Stimulated activated memory B cell treated with anti-CD40 and anti-IgM and Interleukin-4, amounts not matched to agents 10 μg/mL and 1 μg/mL and 100 μg/mL, for 72 hours (primary cell): Measurements from ENCODE around the gene BMPER.

Source experiments
- ATAC-seq: fragments of 150-1000 bp; cut with Tn5 transposase; 2 replicates; pipeline ENCODE4 v1.10.0; 2021
- H3K27ac Mint-ChIP-seq: one replicate; pipeline ENCODE4 v1.8.0; 2022; ENCODE audit warnings: mild to moderate bottlenecking, mixed read lengths
- H3K27me3 Mint-ChIP-seq: one replicate; pipeline ENCODE4 v1.8.0; 2022; ENCODE audit warnings: mixed read lengths
- H3K36me3 Mint-ChIP-seq: one replicate; pipeline ENCODE4 v1.8.0; 2022; ENCODE audit warnings: mixed read lengths
- H3K4me1 Mint-ChIP-seq: one replicate; pipeline ENCODE4 v1.8.0; 2022; ENCODE audit warnings: mixed read lengths
- H3K4me3 Mint-ChIP-seq: one replicate; pipeline ENCODE4 v1.8.0; 2022; ENCODE audit warnings: mild to moderate bottlenecking, moderate library complexity, mixed read lengths
- H3K9me3 Mint-ChIP-seq: one replicate; pipeline ENCODE4 v1.8.0; 2022; ENCODE audit warnings: mixed read lengths

BMPER gene

DNA sequence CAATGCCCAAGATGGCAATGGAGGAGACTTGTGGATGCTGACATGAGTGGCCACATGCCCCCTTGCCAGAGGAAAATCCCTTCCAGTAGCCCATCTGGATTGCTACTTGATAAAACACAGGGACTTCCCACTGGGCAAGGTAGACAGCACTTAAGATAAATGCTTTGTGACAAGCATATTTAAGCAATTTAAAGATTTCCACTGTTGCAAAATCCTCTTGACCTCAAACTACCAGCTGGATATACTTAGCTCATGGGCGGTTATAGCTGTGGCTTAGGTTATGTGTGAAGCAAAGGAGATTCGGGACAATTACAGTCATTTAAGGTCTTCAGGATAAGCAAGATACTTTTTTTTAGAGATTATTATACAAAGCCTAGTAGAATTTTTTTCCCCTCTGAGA lies 238.1 kb downstream of the BMPER start:
- Mint-ChIP-seq H3K4me3 (no peak overlapping the region), H3K36me3 (no peaks in the 10 kb centered on the region), H3K9me3 (peaks cover 7% of the 10 kb centered on the region), H3K27me3 (no peaks in the 10 kb centered on the region), H3K27ac (no peak overlapping the region), H3K4me1 (no peaks in the 10 kb centered on the region)
- no peak for ATAC-seq

DNA sequence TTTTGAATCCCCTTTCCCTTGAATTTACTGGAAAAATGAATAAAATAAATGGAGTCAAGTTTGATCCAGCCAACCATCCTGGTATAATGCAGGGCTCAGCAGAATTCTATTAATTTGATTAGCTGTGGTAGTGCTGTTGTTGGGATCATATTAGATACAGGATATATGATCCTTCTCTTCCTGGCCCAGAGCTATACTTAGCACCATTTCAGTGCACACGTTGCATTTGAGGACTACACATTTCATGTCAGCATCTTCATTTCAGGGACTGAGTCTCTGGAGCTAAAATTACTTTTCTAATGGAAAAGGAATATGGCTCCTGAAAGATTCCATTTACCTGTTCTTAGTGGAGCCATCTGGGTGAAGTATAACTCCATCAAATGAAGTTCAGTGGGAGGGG lies 240.3 kb downstream of the BMPER start:
- Mint-ChIP-seq H3K27ac (no peak overlapping the region), H3K36me3 (no peaks in the 10 kb centered on the region), H3K4me1 (no peaks in the 10 kb centered on the region), H3K9me3 (peaks cover 7% of the 10 kb centered on the region), H3K4me3 (no peak overlapping the region), H3K27me3 (no peaks in the 10 kb centered on the region)
- no peak for ATAC-seq

DNA sequence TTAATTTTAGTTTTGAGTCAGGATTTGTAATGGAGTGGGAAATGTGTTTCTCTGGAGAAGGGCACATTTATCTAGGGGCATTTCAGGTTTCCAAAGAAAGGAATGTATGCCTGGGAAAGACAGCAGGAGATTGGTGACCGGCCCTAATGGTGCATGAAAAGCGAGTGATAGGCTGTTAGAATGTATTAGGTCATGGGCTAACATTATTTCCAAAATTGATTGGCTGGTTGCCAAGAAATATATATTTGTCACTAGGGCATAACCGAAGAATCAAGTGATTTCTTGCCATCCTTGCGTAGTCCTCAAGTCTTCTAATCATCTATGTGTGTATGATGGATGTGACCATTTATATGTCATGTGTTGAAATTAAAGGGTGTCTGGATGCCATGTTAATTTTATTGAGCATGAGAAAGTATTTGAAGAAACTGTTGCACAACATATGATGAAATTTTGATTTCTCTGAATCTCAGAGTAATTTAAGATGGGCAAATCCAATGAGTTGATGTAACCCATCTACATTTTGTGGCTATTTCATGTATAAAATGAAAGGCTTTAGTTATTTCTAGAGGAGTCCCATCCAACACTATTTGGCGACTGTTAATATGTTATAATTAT lies 248.4 kb downstream of the BMPER start:
- Mint-ChIP-seq H3K27me3 (no peaks in the 10 kb centered on the region), H3K4me3 (no peak overlapping the region), H3K4me1 (no peaks in the 10 kb centered on the region), H3K27ac (no peak overlapping the region), H3K9me3 (peaks cover 2% of the 10 kb centered on the region), H3K36me3 (no peaks in the 10 kb centered on the region)
- no peak for ATAC-seq

DNA sequence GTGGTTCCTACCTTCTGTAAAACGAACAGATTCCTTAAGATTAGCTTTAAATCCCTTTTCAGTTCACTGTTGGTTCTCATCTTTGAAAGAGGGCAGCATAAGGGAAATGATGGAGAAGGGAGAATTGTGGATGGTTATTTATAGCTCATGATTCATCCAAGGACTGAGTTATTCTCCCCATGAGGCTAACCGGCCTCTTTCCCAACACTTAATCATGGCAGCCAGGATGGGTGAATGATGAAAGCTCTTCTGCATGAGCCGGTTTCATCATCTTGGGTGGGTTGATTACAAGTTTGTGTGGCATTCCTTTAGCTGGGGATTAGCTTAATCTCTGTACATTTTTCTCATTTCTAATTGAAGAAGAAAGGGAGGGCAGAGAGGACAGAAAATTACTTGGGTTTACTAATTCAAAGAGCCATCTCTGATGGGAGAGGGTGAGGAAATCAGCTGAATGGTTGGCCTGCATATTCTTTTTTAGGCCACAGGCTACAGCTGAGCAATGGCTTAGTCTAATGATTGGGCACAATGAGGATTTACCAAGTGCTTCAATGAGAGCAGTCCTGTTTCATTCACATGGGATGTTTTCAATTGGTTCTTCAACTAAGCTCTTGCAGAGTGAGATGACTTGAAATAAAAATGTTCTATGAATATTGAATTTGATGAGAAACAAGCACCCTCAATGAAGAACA lies 250.0 kb downstream of the BMPER start:
- no peak overlapping the region for H3K27ac Mint-ChIP-seq
- H3K4me3 Mint-ChIP-seq, result no peak overlapping the region
- H3K27me3 Mint-ChIP-seq, result no peaks in the 10 kb centered on the region
- H3K4me1 Mint-ChIP-seq, result no peaks in the 10 kb centered on the region
- H3K36me3 Mint-ChIP-seq, result no peaks in the 10 kb centered on the region
- peaks cover 2% of the 10 kb centered on the region for H3K9me3 Mint-ChIP-seq
- no peak for ATAC-seq

DNA sequence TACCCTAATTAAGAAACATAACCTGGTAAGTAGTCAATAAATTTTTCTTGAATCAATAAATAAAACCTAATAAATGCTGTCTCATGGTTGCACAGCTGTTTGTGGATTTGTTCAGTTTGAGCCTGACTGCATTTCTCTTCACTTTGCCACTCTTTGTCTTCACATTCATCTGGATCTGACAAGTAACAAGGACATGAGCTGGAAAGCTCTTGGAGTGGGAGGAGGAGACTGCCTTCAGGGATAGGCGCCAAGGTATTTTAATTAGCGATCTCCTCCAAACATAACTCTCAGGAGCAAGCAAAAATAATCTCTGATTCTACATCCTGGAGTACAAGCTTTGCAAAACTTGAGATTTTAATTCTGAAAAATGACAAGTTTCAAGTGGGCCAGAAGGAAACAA lies 251.0 kb downstream of the BMPER start:
- H3K9me3 Mint-ChIP-seq, result peaks cover 5% of the 10 kb centered on the region
- ATAC-seq, result no peak
- H3K27ac Mint-ChIP-seq, result no peak overlapping the region
- no peak overlapping the region for H3K4me3 Mint-ChIP-seq
- H3K27me3 Mint-ChIP-seq, result no peaks in the 10 kb centered on the region
- H3K4me1 Mint-ChIP-seq, result no peaks in the 10 kb centered on the region
- no peaks in the 10 kb centered on the region for H3K36me3 Mint-ChIP-seq

DNA sequence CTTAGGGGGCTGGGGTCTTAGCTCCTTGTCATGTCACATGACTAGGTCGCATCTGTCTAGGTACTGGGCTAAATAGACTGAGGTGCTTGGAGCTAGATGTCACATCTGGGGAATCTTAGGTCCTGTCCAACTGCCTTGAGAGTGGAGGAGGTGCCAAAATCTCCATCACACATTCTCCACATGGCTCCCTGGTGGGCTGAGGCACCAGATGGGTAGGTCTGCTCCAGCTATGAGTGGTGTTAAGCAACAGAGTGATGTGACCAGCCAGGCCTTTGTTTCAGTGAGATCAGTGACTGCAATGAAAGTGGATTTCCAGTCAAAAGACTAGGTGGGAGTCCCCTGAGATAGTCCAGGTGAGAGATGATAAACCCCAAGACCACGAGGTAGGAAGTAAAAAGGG lies 251.8 kb downstream of the BMPER start:
- Mint-ChIP-seq H3K4me3 (no peak overlapping the region), H3K4me1 (no peaks in the 10 kb centered on the region), H3K27ac (no peak overlapping the region), H3K36me3 (no peaks in the 10 kb centered on the region), H3K9me3 (peaks cover 5% of the 10 kb centered on the region), H3K27me3 (no peaks in the 10 kb centered on the region)
- no peak for ATAC-seq

DNA sequence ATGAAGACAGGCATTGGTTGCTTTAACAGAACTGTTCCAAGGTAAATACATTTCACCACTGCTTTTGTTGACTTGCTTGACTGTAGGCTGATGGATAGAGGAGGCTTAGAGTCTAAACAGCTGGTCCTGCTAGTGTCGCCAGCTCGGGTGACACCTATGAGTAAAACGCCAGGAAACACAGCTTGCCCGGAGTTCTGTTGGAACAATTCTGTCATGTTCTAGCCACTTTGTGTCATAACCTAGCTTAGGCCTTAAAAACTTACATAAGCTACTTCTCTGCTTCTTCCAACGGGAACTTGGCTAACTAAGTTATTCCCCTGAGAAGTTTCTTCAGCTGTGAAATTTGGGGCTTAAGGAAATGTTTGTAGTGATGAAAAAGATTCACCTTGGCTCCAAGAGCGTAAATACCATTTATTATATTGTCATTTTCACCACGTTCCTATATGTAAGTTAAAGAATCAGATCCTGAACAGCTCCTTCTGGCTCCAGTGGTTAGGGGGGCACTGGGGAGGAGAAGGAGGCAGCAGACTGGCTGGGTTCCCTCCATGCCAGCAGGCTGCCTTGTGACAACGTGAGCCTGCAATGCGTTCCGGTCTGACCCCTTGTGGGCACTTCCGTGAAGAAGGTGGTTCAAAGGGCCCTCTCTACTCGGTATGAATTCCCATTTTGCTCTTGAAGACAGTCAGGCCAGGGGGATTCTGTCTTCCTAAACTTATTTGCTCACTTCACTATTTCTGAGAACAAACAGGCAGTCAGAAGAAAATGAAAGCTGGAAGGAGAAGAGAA lies 253.2 kb downstream of the BMPER start:
- Mint-ChIP-seq H3K27me3 (no peaks in the 10 kb centered on the region), H3K36me3 (no peaks in the 10 kb centered on the region), H3K9me3 (peaks cover 5% of the 10 kb centered on the region), H3K27ac (no peak overlapping the region), H3K4me3 (no peak overlapping the region), H3K4me1 (no peaks in the 10 kb centered on the region)
- no peak for ATAC-seq

DNA sequence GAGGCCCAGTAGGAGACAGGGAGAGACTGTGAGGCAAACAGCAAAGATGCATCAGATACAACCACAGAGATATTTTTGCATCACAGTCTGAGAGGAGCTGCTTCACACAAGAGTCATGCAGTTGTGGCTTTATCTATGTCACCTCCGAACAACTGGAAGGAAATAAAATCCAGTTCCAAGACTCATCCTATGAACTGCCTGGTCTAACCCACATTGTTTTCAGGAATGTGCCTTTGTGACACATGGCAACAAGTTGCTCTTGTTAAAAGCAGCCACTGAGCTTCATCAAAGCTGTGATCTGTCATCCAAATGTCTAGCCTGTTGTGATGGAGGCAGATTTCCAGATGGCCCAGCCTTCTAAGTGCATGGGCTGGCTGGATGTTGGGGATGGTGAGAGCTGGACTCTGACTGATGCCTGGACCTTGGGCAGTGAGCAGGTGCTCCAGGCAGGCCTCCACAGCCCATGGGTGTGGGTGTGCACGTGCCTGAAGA lies 255.0 kb downstream of the BMPER start:
- no peak overlapping the region for H3K27ac Mint-ChIP-seq
- H3K27me3 Mint-ChIP-seq, result no peaks in the 10 kb centered on the region
- ATAC-seq, result no peak
- H3K4me1 Mint-ChIP-seq, result no peaks in the 10 kb centered on the region
- no peaks in the 10 kb centered on the region for H3K36me3 Mint-ChIP-seq
- H3K4me3 Mint-ChIP-seq, result no peak overlapping the region
- peaks cover 10% of the 10 kb centered on the region for H3K9me3 Mint-ChIP-seq

DNA sequence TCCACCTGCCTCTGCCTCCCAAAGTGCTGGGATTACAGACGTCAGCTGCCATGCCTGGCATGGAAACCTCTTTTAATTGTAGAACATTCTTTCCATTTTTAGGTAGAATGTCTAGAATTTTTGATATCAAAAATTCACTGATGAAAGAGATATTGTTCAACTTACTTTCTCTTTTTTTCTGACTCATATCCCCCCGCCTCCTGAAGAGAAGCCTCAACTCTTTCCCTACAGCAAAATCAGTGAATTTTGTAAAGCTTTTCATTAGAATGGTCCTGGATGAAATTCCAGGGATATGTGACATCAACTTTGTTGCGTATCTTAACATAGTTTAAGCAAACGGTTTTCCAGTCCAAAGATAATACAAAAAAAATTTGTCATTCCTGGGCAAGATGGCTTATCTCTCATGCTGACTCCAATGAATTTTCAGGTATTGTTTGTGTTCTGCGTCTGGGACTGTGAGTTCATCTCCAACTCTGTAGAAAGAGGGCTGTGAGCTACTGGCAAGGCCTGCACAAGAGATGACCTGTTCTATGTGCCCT lies 256.8 kb downstream of the BMPER start:
- Mint-ChIP-seq H3K27ac (no peak overlapping the region), H3K4me1 (no peaks in the 10 kb centered on the region), H3K9me3 (peaks cover 7% of the 10 kb centered on the region), H3K4me3 (no peak overlapping the region), H3K36me3 (no peaks in the 10 kb centered on the region), H3K27me3 (no peaks in the 10 kb centered on the region)
- ATAC-seq, result no peak

DNA sequence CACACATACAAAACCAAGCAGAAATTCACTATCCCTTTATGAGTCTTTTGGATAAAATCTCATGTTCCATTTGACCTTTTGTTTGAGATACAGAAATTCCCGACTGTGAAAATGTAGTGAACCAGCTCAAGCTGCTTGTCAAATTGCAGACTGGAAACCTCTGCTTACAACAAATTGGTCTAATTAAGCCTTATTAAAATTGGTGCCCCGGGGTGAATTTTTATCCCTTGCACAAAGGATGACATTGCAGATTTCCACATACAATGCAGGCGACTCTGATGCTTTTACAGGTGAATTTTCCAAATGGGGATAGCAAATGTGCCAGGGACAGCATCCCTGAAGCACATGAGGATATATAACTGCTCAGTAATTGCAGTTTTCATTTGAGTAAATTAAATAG lies 257.3 kb downstream of the BMPER start:
- no peaks in the 10 kb centered on the region for H3K36me3 Mint-ChIP-seq
- no peak for ATAC-seq
- no peaks in the 10 kb centered on the region for H3K27me3 Mint-ChIP-seq
- peaks cover 7% of the 10 kb centered on the region for H3K9me3 Mint-ChIP-seq
- H3K27ac Mint-ChIP-seq, result no peak overlapping the region
- H3K4me1 Mint-ChIP-seq, result no peaks in the 10 kb centered on the region
- H3K4me3 Mint-ChIP-seq, result no peak overlapping the region

DNA sequence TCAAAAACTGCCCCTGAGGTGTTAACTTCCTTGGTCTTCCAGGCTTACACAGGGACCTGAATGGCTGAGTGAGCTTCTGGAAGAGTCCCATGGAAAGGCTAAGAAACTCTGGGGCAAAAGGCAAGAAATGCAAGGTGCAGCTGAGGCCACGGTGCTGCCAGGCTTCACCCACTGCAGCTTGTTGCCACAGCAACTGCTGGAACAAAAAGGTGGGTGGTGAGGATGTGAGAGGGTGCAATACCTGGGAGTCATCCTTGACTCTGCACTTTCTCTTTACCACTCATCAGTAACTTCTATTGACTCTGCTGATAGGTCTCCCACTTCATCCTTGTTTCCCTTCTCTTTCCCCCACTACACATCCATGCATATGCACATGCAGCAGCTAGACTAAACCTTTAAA lies 258.6 kb downstream of the BMPER start:
- no peaks in the 10 kb centered on the region for H3K36me3 Mint-ChIP-seq
- H3K27me3 Mint-ChIP-seq, result no peaks in the 10 kb centered on the region
- H3K4me3 Mint-ChIP-seq, result no peak overlapping the region
- peaks cover 7% of the 10 kb centered on the region for H3K9me3 Mint-ChIP-seq
- H3K27ac Mint-ChIP-seq, result no peak overlapping the region
- ATAC-seq, result no peak
- H3K4me1 Mint-ChIP-seq, result no peaks in the 10 kb centered on the region

DNA sequence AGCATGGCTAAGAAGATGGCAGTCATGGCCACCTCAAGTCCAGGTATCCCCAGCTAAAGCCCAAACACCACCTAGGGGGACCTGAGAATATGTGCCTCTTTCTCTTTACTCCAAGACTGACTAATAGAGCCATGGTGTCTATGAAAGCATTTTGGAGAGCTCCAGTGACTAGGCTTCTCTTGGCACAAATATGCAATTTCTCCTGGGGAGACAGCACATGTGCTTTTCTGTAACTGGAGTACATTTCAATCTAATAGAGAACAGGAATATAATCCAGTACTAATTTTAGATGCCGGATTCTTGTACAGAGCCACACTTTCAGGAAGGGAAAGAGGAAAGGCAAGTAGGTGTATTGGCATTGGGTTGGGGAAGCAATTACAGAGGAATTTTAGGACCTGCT lies 260.1 kb downstream of the BMPER start:
- Mint-ChIP-seq H3K27ac (no peak overlapping the region), H3K9me3 (peaks cover 7% of the 10 kb centered on the region), H3K4me3 (no peak overlapping the region), H3K36me3 (no peaks in the 10 kb centered on the region), H3K4me1 (no peaks in the 10 kb centered on the region), H3K27me3 (no peaks in the 10 kb centered on the region)
- ATAC-seq, result no peak

DNA sequence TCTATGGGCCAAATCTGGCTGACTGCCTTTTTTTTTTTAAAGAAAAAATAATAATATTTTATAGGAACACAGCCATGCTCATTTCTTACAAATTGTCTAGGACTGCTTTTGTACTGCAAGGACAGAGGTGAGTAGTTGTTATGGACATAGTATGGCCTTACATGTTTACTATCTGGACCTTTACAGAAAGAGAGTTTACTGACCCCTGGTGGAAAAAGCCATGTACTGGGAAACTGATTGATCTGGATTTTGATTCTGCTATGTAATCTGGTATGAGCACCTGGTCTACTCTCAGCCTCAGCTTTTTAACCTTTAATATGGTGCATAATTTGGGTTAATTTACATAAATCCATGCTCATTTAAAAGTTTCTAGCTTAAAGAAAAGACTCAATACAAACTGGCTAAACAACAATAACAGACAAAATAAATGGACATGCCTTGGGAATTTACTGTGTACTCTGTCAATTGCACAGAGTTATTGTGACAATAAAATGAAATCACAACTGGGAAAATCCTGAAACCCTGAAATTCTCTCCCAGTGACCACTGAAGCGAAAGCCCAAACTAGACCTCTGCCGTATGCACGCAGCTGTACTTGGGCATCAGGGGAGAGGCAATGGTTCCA lies 260.7 kb downstream of the BMPER start:
- Mint-ChIP-seq H3K4me3 (no peak overlapping the region), H3K4me1 (no peaks in the 10 kb centered on the region), H3K36me3 (no peaks in the 10 kb centered on the region), H3K27me3 (no peaks in the 10 kb centered on the region), H3K27ac (no peak overlapping the region), H3K9me3 (peaks cover 5% of the 10 kb centered on the region)
- no peak for ATAC-seq

DNA sequence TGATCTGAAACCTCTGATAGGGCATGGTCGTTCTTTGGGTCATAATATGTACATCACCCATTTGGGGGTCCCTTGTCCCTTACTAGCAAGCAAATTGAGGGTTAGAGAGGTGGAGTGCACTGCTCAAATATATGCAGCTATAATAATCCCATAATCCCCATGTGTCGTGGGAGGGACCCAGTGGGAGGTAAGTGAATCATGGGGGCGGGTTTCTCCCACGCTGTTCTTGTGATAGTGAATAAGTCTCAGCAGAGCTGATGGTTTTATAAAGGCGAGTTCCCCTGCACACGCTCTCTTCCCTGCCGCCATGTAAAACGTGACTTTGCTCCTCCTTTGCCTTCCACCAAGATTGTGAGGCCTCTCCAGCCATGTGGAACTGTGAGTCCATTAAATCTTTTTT lies 262.7 kb downstream of the BMPER start:
- Mint-ChIP-seq H3K27ac (no peak overlapping the region), H3K4me3 (no peak overlapping the region), H3K9me3 (peaks cover 5% of the 10 kb centered on the region), H3K27me3 (no peaks in the 10 kb centered on the region), H3K36me3 (no peaks in the 10 kb centered on the region), H3K4me1 (no peaks in the 10 kb centered on the region)
- ATAC-seq, result no peak
